K562 (cell line): ENCODE results near the gene XPO1. TPM values are rescaled to one million over a fixed set of nuclear protein-coding genes. Genes with fewer than 3 reads are reported as not detected.

Experiments used
- ATAC-seq: fragments of 200-7000 bp; cut with Tn5 transposase; 3 replicates; pipeline ENCODE4 v1.9.1; 2020; ENCODE audit warnings: moderate library complexity
- BruUV-seq: library from RNA; stranded (reverse); fragments of 400-500 nt; replicated peaks from 2 replicates; lab custom pipeline; 2021; lab: Mats Ljungman, UMichigan
- CTCF ChIA-PET: fragments of 300-600 bp; formaldehyde crosslinking; extraction: SDS; loops from one replicate; lab custom pipeline; 2021; ENCODE audit warnings: low intra/inter-chr PET ratio; lab: Yijun Ruan, JAX
- POLR2A ChIA-PET: fragments of 300-600, 350-650 bp; sonication (Branson Sonifier 250); formaldehyde crosslinking; extraction: SDS; loops from one replicate; lab custom pipeline; 2021; ENCODE audit warnings: antibody characterized with exemption, inconsistent platforms; lab: Yijun Ruan, JAX
- DNase-seq, 4 experiments: peaks; one replicate each; pipeline versions ENCODE4 v3.0.0 to v3.0.0-alpha.2; 2011 to 2018; ENCODE audit warnings: low spot score in 3 of 4, mixed read lengths in 3 of 4; ENCODE audit errors: extremely low read depth in 1 of 4
- FAIRE-seq: peaks from 2 replicates; lab custom pipeline; 2011; peaks lifted over from hg19 to GRCh38; lab: Jason Lieb, UNC
- H2AFZ ChIP-seq: 2 replicates; pipeline ENCODE4 v1.6.0; 2011; ENCODE audit warnings: low read depth, low read length, control low read depth, inconsistent platforms
- H3K27ac ChIP-seq: fragments of 200-600 bp; 3 replicates; pipeline ENCODE4 v1.8.0; 2011; ENCODE audit warnings: low read depth, mild to moderate bottlenecking, control low read depth, inconsistent platforms, low read length, moderate library complexity, mixed read lengths; ENCODE audit errors: extremely low read depth
- H3K27me3 ChIP-seq, 2 experiments: fragments of 300-600 bp in 1 of 2; 2 replicates in 1 of 2; 3 replicates in 1 of 2; pipeline versions ENCODE4 v1.6.0 to v1.8.0; 2011; ENCODE audit warnings: inconsistent platforms in 2 of 2, low read length in 2 of 2, mild to moderate bottlenecking in 1 of 2, mixed read lengths in 1 of 2, moderate library complexity in 1 of 2; ENCODE audit not compliant: control insufficient read depth in 2 of 2, insufficient read depth in 2 of 2
- H3K36me3 ChIP-seq: fragments of 300-600 bp; 3 replicates; pipeline ENCODE4 v1.8.0; 2011; ENCODE audit warnings: mild to moderate bottlenecking, low read length, inconsistent platforms; ENCODE audit not compliant: control insufficient read depth, insufficient read depth
- H3K4me1 ChIP-seq, 2 experiments: fragments of 200-600 bp in 1 of 2; replicated peaks in 1 of 2; 2 replicates in 1 of 2; 3 replicates in 1 of 2; pipeline versions ENCODE4 v1.5.1 to v1.8.0; 2011; ENCODE audit warnings: inconsistent platforms in 2 of 2, low read length in 2 of 2, mild to moderate bottlenecking in 1 of 2, mixed read lengths in 1 of 2, moderate library complexity in 1 of 2; ENCODE audit not compliant: control insufficient read depth in 2 of 2, insufficient read depth in 2 of 2
- H3K4me2 ChIP-seq: 2 replicates; pipeline ENCODE4 v1.6.1; 2011; ENCODE audit warnings: low read length, control low read depth, inconsistent platforms, mixed read lengths; ENCODE audit not compliant: insufficient read depth
- H3K4me3 ChIP-seq: fragments of 200-600 bp; sonication (generic), shearing (Covaris generic); 2 replicates; pipeline ENCODE4 v1.5.1; 2016; ENCODE audit warnings: control low read depth, inconsistent platforms
- H3K79me2 ChIP-seq: fragments of 200-600 bp; 3 replicates; pipeline ENCODE4 v1.8.0; 2011; ENCODE audit warnings: low read length, inconsistent platforms; ENCODE audit not compliant: control insufficient read depth, insufficient read depth
- H3K9ac ChIP-seq, 2 experiments: 2 replicates each; pipeline versions ENCODE4 v1.6.0 to v1.6.1; 2011; ENCODE audit warnings: low read depth in 2 of 2, low read length in 2 of 2, control low read depth in 1 of 2, inconsistent platforms in 1 of 2, mild to moderate bottlenecking in 1 of 2, mixed read lengths in 1 of 2; ENCODE audit not compliant: insufficient read depth in 1 of 2
- H3K9me1 ChIP-seq: one replicate; pipeline ENCODE4 v1.6.0; 2011; ENCODE audit warnings: inconsistent platforms, mild to moderate bottlenecking, low read length, moderate library complexity; ENCODE audit not compliant: control insufficient read depth, insufficient read depth
- H3K9me3 ChIP-seq: replicated peaks from 2 replicates; pipeline ENCODE4 v1.5.1; 2011; ENCODE audit warnings: low read depth, low read length, inconsistent platforms; ENCODE audit not compliant: control insufficient read depth, insufficient read depth
- H4K20me1 ChIP-seq: replicated peaks from 2 replicates; pipeline ENCODE4 v1.6.1; 2011; ENCODE audit warnings: low read length, inconsistent platforms, mixed read lengths; ENCODE audit not compliant: control insufficient read depth, insufficient read depth
- CUX1 ChIP-seq: fragments of 200-800 bp; sonication (Bioruptor generic); IDR thresholded peaks from 2 replicates; pipeline ENCODE4 v1.6.1; 2016; ENCODE audit warnings: missing genetic modification characterization, missing compliant biosample characterization
- LEF1 ChIP-seq: fragments of 450-650 bp; IDR thresholded peaks from 2 replicates; pipeline ENCODE4 v1.6.1; 2016; ENCODE audit warnings: mild to moderate bottlenecking
- MECOM ChIP-seq: fragments of 250-450 bp; sonication (Bioruptor Pico); IDR thresholded peaks from 2 replicates; pipeline ENCODE4 v1.8.0; 2022; ENCODE audit warnings: inconsistent platforms
- RERE ChIP-seq: sonication (generic); formaldehyde crosslinking; IDR thresholded peaks from 2 replicates; pipeline ENCODE4 v1.8.0; 2023; ENCODE audit warnings: missing genetic modification reagents, mild to moderate bottlenecking, borderline replicate concordance
- STAT6 ChIP-seq: sonication (generic); formaldehyde crosslinking; IDR thresholded peaks from 2 replicates; pipeline ENCODE4 v1.8.1; 2023; ENCODE audit warnings: mild to moderate bottlenecking, missing genetic modification reagents
- ZNF263 ChIP-seq: sonication (generic); formaldehyde crosslinking; IDR thresholded peaks from 2 replicates; pipeline ENCODE4 v1.8.0; 2022; ENCODE audit warnings: mild to moderate bottlenecking, missing genetic modification reagents, borderline replicate concordance
- ZNF589 ChIP-seq: fragments of 200-800 bp; sonication (Bioruptor generic); IDR thresholded peaks from 2 replicates; pipeline ENCODE4 v1.6.1; 2016; ENCODE audit warnings: low read depth, missing genetic modification characterization, missing compliant biosample characterization
- WGBS: fragments of 100-300 bp; shearing (Covaris generic); methylation state at CpG from one replicate; pipeline ENCODE4 v1.1.6; 2016; ENCODE audit warnings: low coverage, mixed read lengths; ENCODE audit not compliant: insufficient coverage; ENCODE audit errors: missing lambda C conversion rate; 5-methylcytosine and 5-hydroxymethylcytosine counted together
- in situ Hi-C: fragments of 300-500 bp; cut with MboI; formaldehyde crosslinking; loops from 4 replicates; pipeline ENCODE4 v1.15.0; 2018; ENCODE audit warnings: inconsistent platforms, mixed read lengths
- intact Hi-C: fragments of 100-400 bp; cut with micrococcal nuclease; formaldehyde crosslinking; loops from 2 replicates; pipeline ENCODE4 v1.14.2; 2022
- polyA plus RNA-seq, 8 experiments: library from polyadenylated mRNA; depleted of rRNA in 4 of 8; stranded (reverse) in 5 of 8; unstranded in 3 of 8; fragments of >200 nt; fragmentation: Nextera tagmentation in 2 of 8; fragmentation: Illumina TruSeq in 1 of 8; extraction: Ambion mirVana in 2 of 8; extraction: Trizol in 1 of 8; gene quantifications; 2 replicates each; pipeline versions ENCODE4 v1.2.1 to v1.2.3, GENCODE V29; 2011 to 2014; ENCODE audit warnings: inconsistent platforms in 1 of 8, missing spikeins in 1 of 8
- total RNA-seq, 7 experiments: library from RNA; depleted of rRNA in 6 of 7; stranded (reverse); fragments of >200 nt in 6 of 7; fragmentation: Illumina TruSeq in 2 of 7; extraction: Trizol in 2 of 7; gene quantifications; 2 replicates each; pipeline versions ENCODE4 v1.2.1 to v1.2.3, GENCODE V29; 2011 to 2021; ENCODE audit warnings: low replicate concordance in 1 of 7

The XPO1 gene
- total and polyA plus RNA-seq, 9 of the 15 experiments (the other 6 are each of a cell fraction or from before 2014, with no cell fraction given) = 86.2 to 307 (median 216) TPM

- Histone ChIP-seq H3K27me3 (no peaks in the 10 kb centered on the region), H3K79me2 (peaks cover 98% of the 10 kb centered on the region), H3K36me3 (peaks cover 100% of the 10 kb centered on the region), H3K27ac (no peak overlapping the region), H3K4me3 (no peak overlapping the region), H3K9me1 (no peaks in the 10 kb centered on the region), H3K9ac (no peak overlapping the region), H3K4me2 (no peak overlapping the region), H3K9me3 (no peaks in the 10 kb centered on the region), H4K20me1 (peaks cover 19% of the 10 kb centered on the region; the same call in 1 of the 2 replicates), H2AFZ (no peak overlapping the region), H3K4me1 (no peaks in the 10 kb centered on the region)
- POLR2A ChIA-PET = interaction anchor here (0.6 to 1.1 kb wide), 2 partner anchors 38 to 108 kb away, joined by 3 to 4 read pairs; no protein-coding TSS in a partner anchor
- no peak for DNase-seq
- FAIRE-seq = no peak
- no peak for ATAC-seq
- BruUV-seq = no TSS peak
- CTCF ChIA-PET = interaction anchor here (0.6 kb wide), 1 partner anchor 386 kb away, joined by 3 read pairs; no protein-coding TSS in a partner anchor
- in situ Hi-C loops (no loop called here), intact Hi-C loops (no loop called here)
- 97% methylated on average over 11 of the region's 12 CpGs for WGBS
- TF ChIP-seq CUX1 (CRISPR knock-in tag) (no peak), RERE (CRISPR knock-in tag) (no peak), MECOM (CRISPR knock-in tag) (no peak), LEF1 (no peak), ZNF263 (CRISPR knock-in tag) (no peak), STAT6 (no peak), ZNF589 (no peak)
Measured at GRCh38 chr2:61512768-61513398, 25.3 kb downstream of the XPO1 start.
